ENCODE results near the gene CEP41.

CEP41 gene

GRCh38 chr7:130440527-130441365, at the start of gene CEP41:
TSS of gene CEP41 (minus strand) at chr7:130441016. CDS start at chr7:130440966, 50 bp downstream.
- no peak for FAIRE-seq

- FAIRE-seq: no peak
Observed at GRCh38 chr7:130490311-130490791, 49.5 kb upstream of the CEP41 start.

- no peak for FAIRE-seq
Observed at GRCh38 chr7:130489140-130489983, 48.5 kb upstream of the CEP41 start.

GRCh38 chr7:130488392-130489139, 47.8 kb upstream of the CEP41 start:
- no peak for FAIRE-seq

- no peak for FAIRE-seq
Observed at GRCh38 chr7:130486954-130487436, 46.2 kb upstream of the CEP41 start.

- FAIRE-seq: no peak
Observed at GRCh38 chr7:130486114-130486953, 45.5 kb upstream of the CEP41 start.

GRCh38 chr7:130485734-130486113, 44.9 kb upstream of the CEP41 start:
- FAIRE-seq: no peak

GRCh38 chr7:130483031-130483430, 42.2 kb upstream of the CEP41 start:
- no peak for FAIRE-seq

GRCh38 chr7:130481898-130482297, 41.1 kb upstream of the CEP41 start:
- FAIRE-seq: no peak

GRCh38 chr7:130479716-130480400, 39.0 kb upstream of the CEP41 start:
- peak; percentile 91 for FAIRE-seq

- no peak for FAIRE-seq
Observed at GRCh38 chr7:130478991-130479390, 38.2 kb upstream of the CEP41 start.

- FAIRE-seq: no peak
Observed at GRCh38 chr7:130476297-130477150, 35.7 kb upstream of the CEP41 start.

- FAIRE-seq: no peak
Observed at GRCh38 chr7:130475776-130476175, 35.0 kb upstream of the CEP41 start.

GRCh38 chr7:130473876-130474275, 33.1 kb upstream of the CEP41 start:
- no peak for FAIRE-seq

GRCh38 chr7:130473289-130473688, 32.5 kb upstream of the CEP41 start:
- no peak for FAIRE-seq

GRCh38 chr7:130471974-130472373, 31.2 kb upstream of the CEP41 start:
- no peak for FAIRE-seq

GRCh38 chr7:130468612-130469011, 27.8 kb upstream of the CEP41 start:
- no peak for FAIRE-seq

- FAIRE-seq: no peak
Observed at GRCh38 chr7:130463553-130464434, 23.0 kb upstream of the CEP41 start.

GRCh38 chr7:130461272-130461671, 20.5 kb upstream of the CEP41 start:
- no peak for FAIRE-seq

All from A204.1 (cell line).